ENCODE measurements around the gene ITGA3. TPM values are rescaled to one million over a fixed set of nuclear protein-coding genes. Genes with fewer than 3 reads are reported as not detected.

ITGA3 gene
- polyA plus RNA-seq, 1 of the 3 experiments (the other 2 are of a cell fraction): 766 TPM

DNA sequence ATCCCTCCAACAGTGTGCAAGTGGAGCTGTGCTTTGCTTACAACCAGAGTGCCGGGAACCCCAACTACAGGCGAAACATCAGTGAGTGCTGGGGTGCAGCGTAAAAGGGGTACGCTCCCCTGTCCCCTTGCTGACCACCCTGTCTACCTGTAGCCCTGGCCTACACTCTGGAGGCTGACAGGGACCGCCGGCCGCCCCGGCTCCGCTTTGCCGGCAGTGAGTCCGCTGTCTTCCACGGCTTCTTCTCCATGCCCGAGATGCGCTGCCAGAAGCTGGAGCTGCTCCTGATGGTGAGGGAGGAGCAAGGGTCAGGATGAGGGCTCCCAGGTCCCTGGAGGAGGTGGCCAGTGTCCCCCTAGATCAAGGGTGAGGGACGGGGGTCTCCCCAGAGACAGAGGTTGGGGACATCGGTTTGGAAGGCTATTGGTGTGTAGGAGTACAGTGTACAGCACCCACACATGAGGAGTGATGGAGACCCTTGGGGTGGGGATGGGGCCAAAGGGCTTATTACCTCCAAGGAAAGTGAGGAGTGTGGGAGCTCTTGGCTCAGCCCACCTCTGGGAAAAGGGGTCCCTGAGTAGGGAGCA is 19.6 kb downstream of the ITGA3 start:
- H3K27me3 ChIP-seq (ENCODE audit: insufficient read depth): no peaks in the 10 kb centered on the region
- H3K4me1 ChIP-seq (ENCODE audit: control insufficient read depth in 1 of 2, insufficient read depth in 2 of 2, low read depth in 1 of 2, low read length in 1 of 2): no peaks in the 10 kb centered on the region
- no peak overlapping the region for H3K4me3 ChIP-seq (ENCODE audit: low read depth in 2 of 2, low read length in 1 of 2)
- H3K36me3 ChIP-seq (replicated peaks in 1 of 2; ENCODE audit: control insufficient read depth in 1 of 2, insufficient read depth in 2 of 2, low read length in 1 of 2): peaks cover 94% of the 10 kb centered on the region in 2 experiments
- no peak overlapping the region for H3K9ac ChIP-seq
- peaks cover 90% of the 10 kb centered on the region for H4K20me1 ChIP-seq (ENCODE audit: insufficient read depth)
- peak overlapping the region in 1 of 2 experiments; percentile 24; a peak in 1 of 4 replicates for H3K27ac ChIP-seq (ENCODE audit: low read depth in 2 of 2, low read length in 1 of 2)
- no peak for DNase-seq
- peaks cover 90% of the 10 kb centered on the region for H3K79me2 ChIP-seq (ENCODE audit: insufficient read depth)
- ChIA-PET POLR2A (interaction anchor here (1.3 kb wide), 1 partner anchor 19 kb away, joined by 3 read pairs; the partner anchor contains the start of gene ITGA3), CTCF (interaction anchor here (0.9 to 5.8 kb wide), 4 partner anchors 12 to 48 kb away, joined by 3 to 41 read pairs (median 20); partner anchors contain the start of genes ITGA3 and PDK2)
- no peaks in the 10 kb centered on the region for H3K9me3 ChIP-seq
- no peak overlapping the region for H2AFZ ChIP-seq (ENCODE audit: low read depth)
- H3K9me2 ChIP-seq: no peaks in the 10 kb centered on the region
- peaks cover 88% of the 10 kb centered on the region for H3F3A ChIP-seq (replicated peaks; ENCODE audit: insufficient read depth)
- TF ChIP-seq TAF1 (IDR thresholded peaks at IDR 0.05; ENCODE audit: borderline replicate concordance, low read depth, low read length) (no peak), FOSL2 (IDR thresholded peaks at IDR 0.05; ENCODE audit: borderline replicate concordance, low read depth) (no peak), EP300 (IDR thresholded peaks at IDR 0.05; ENCODE audit: borderline replicate concordance in 1 of 2, low read depth in 1 of 2, low read length in 1 of 2) (no peak), RXRA (IDR thresholded peaks at IDR 0.05; ENCODE audit: borderline replicate concordance, low read depth) (no peak), CHD2 (IDR thresholded peaks at IDR 0.05; ENCODE audit: low read length, partially characterized antibody) (no peak), MEF2A (IDR thresholded peaks at IDR 0.05; ENCODE audit: borderline replicate concordance, low read depth) (no peak), GATA2 (CRISPR knock-in tag; IDR thresholded peaks at IDR 0.05) (no peak), FOXJ3 (CRISPR knock-in tag; IDR thresholded peaks at IDR 0.05) (no peak), JUND (IDR thresholded peaks at IDR 0.05) (no peak), RCOR1 (IDR thresholded peaks at IDR 0.05; ENCODE audit: low read length) (no peak), TEAD4 (IDR thresholded peaks at IDR 0.05; ENCODE audit: borderline replicate concordance, insufficient read depth) (no peak)
- TF ChIP-seq, protein P1, sequence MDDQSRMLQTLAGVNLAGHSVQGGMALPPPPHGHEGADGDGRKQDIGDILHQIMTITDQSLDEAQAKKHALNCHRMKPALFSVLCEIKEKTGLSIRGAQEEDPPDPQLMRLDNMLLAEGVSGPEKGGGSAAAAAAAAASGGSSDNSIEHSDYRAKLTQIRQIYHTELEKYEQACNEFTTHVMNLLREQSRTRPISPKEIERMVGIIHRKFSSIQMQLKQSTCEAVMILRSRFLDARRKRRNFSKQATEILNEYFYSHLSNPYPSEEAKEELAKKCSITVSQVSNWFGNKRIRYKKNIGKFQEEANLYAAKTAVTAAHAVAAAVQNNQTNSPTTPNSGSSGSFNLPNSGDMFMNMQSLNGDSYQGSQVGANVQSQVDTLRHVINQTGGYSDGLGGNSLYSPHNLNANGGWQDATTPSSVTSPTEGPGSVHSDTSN (IDR thresholded peaks at IDR 0.05): no peak
- no peak overlapping the region for H3K4me2 ChIP-seq
- 96% methylated on average over 16 of the region's 16 CpGs for WGBS (ENCODE audit: low lambda C conversion rate)

DNA sequence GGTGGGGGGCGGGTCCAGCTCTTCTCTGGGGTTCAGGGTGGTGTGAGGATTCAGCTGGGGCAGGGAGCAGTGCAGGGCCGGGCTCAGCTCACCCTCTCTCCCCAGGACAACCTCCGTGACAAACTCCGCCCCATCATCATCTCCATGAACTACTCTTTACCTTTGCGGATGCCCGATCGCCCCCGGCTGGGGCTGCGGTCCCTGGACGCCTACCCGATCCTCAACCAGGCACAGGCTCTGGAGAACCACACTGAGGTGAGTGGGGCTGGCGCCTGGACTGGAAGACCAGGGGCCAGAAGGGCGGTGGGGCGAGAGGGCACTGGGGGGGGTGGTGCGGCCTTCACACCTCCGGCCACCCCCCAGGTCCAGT is 20.3 kb downstream of the ITGA3 start:
- Histone ChIP-seq H3K36me3 (replicated peaks in 1 of 2; ENCODE audit: control insufficient read depth in 1 of 2, insufficient read depth in 2 of 2, low read length in 1 of 2) (peaks cover 94% of the 10 kb centered on the region in 2 experiments), H3F3A (replicated peaks; ENCODE audit: insufficient read depth) (peaks cover 90% of the 10 kb centered on the region), H3K9me3 (no peaks in the 10 kb centered on the region), H3K27ac (ENCODE audit: low read depth in 2 of 2, low read length in 1 of 2) (peak overlapping the region in 1 of 2 experiments; percentile 24; a peak in 1 of 4 replicates), H3K9me2 (no peaks in the 10 kb centered on the region), H3K4me1 (ENCODE audit: control insufficient read depth in 1 of 2, insufficient read depth in 2 of 2, low read depth in 1 of 2, low read length in 1 of 2) (no peaks in the 10 kb centered on the region), H4K20me1 (ENCODE audit: insufficient read depth) (peaks cover 91% of the 10 kb centered on the region), H3K79me2 (ENCODE audit: insufficient read depth) (peaks cover 88% of the 10 kb centered on the region), H3K4me3 (ENCODE audit: low read depth in 2 of 2, low read length in 1 of 2) (no peak overlapping the region), H2AFZ (ENCODE audit: low read depth) (no peak overlapping the region), H3K4me2 (no peak overlapping the region), H3K27me3 (ENCODE audit: insufficient read depth) (no peaks in the 10 kb centered on the region), H3K9ac (no peak overlapping the region)
- TF ChIP-seq, protein P2, sequence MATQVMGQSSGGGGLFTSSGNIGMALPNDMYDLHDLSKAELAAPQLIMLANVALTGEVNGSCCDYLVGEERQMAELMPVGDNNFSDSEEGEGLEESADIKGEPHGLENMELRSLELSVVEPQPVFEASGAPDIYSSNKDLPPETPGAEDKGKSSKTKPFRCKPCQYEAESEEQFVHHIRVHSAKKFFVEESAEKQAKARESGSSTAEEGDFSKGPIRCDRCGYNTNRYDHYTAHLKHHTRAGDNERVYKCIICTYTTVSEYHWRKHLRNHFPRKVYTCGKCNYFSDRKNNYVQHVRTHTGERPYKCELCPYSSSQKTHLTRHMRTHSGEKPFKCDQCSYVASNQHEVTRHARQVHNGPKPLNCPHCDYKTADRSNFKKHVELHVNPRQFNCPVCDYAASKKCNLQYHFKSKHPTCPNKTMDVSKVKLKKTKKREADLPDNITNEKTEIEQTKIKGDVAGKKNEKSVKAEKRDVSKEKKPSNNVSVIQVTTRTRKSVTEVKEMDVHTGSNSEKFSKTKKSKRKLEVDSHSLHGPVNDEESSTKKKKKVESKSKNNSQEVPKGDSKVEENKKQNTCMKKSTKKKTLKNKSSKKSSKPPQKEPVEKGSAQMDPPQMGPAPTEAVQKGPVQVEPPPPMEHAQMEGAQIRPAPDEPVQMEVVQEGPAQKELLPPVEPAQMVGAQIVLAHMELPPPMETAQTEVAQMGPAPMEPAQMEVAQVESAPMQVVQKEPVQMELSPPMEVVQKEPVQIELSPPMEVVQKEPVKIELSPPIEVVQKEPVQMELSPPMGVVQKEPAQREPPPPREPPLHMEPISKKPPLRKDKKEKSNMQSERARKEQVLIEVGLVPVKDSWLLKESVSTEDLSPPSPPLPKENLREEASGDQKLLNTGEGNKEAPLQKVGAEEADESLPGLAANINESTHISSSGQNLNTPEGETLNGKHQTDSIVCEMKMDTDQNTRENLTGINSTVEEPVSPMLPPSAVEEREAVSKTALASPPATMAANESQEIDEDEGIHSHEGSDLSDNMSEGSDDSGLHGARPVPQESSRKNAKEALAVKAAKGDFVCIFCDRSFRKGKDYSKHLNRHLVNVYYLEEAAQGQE (IDR thresholded peaks at IDR 0.05; ENCODE audit: low read depth, low read length): no peak
- TF ChIP-seq TEAD4 (IDR thresholded peaks at IDR 0.05; ENCODE audit: borderline replicate concordance, insufficient read depth) (no peak), RCOR1 (IDR thresholded peaks at IDR 0.05; ENCODE audit: low read length) (no peak), FOSL2 (IDR thresholded peaks at IDR 0.05; ENCODE audit: borderline replicate concordance, low read depth) (no peak), EP300 (IDR thresholded peaks at IDR 0.05; ENCODE audit: borderline replicate concordance in 1 of 2, low read depth in 1 of 2, low read length in 1 of 2) (no peak), GATA2 (CRISPR knock-in tag; IDR thresholded peaks at IDR 0.05) (no peak), MXI1 (IDR thresholded peaks at IDR 0.05; ENCODE audit: low read depth, low read length) (no peak), SMC3 (IDR thresholded peaks at IDR 0.05; ENCODE audit: low read depth, low read length) (no peak), ELF1 (IDR thresholded peaks at IDR 0.05) (no peak)
- TF ChIP-seq, protein P3, sequence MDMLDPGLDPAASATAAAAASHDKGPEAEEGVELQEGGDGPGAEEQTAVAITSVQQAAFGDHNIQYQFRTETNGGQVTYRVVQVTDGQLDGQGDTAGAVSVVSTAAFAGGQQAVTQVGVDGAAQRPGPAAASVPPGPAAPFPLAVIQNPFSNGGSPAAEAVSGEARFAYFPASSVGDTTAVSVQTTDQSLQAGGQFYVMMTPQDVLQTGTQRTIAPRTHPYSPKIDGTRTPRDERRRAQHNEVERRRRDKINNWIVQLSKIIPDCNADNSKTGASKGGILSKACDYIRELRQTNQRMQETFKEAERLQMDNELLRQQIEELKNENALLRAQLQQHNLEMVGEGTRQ (IDR thresholded peaks at IDR 0.05; ENCODE audit: borderline replicate concordance, low read depth, low read length): no peak
- TF ChIP-seq, protein P4, sequence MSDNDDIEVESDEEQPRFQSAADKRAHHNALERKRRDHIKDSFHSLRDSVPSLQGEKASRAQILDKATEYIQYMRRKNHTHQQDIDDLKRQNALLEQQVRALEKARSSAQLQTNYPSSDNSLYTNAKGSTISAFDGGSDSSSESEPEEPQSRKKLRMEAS (IDR thresholded peaks at IDR 0.05; ENCODE audit: low read depth): no peak
- POLR2A ChIA-PET: interaction anchor here (1.3 kb wide), 1 partner anchor 20 kb away, joined by 3 read pairs; the partner anchor contains the start of gene ITGA3
- CTCF ChIA-PET: interaction anchor here (0.9 to 5.8 kb wide), 3 partner anchors 11 to 49 kb away, joined by 6 to 41 read pairs (median 33); partner anchors contain the start of gene ITGA3
- 99% methylated on average over 16 of the region's 16 CpGs for WGBS (ENCODE audit: low lambda C conversion rate)
- DNase-seq: no peak
